Femur (tissue), 1 donor: Measurements from ENCODE around the gene R3HDM1.
"Not testable (repeated sequence)": the region's sequence is repeated elsewhere in the genome, so short reads cannot be mapped to it uniquely, and the experiment has no call there.

Source experiments
- DNase-seq: peaks from one replicate; pipeline ENCODE4 v3.0.0-alpha.2; 2017

The R3HDM1 gene

GRCh38 chr2:135581282-135581681 is 50.0 kb downstream of the R3HDM1 start:
- no peak for DNase-seq

GRCh38 chr2:135582383-135582782 is 51.1 kb downstream of the R3HDM1 start:
- DNase-seq = no peak

DNA sequence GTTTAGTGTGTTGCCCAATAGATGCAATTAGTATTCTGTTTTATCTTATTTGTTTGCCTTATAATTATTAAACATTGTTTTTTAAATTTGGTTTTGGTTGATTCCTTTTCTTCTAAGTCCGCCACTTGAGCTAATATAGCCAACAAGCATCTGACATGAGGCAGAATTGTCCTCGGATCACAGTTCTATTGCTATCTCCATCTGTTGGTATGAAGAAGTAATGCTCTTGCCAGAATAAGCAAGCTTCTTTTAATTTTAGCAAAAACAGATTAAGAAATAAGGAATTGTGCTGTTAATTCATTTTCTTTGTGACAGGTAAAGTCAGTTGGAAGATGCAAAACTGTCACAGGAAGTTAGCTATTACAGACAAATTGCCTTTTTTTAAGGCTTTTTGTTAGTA is 54.3 kb downstream of the R3HDM1 start:
- DNase-seq = no peak

- no peak for DNase-seq
Observed at GRCh38 chr2:135586148-135586547, 54.9 kb downstream of the R3HDM1 start.

DNA sequence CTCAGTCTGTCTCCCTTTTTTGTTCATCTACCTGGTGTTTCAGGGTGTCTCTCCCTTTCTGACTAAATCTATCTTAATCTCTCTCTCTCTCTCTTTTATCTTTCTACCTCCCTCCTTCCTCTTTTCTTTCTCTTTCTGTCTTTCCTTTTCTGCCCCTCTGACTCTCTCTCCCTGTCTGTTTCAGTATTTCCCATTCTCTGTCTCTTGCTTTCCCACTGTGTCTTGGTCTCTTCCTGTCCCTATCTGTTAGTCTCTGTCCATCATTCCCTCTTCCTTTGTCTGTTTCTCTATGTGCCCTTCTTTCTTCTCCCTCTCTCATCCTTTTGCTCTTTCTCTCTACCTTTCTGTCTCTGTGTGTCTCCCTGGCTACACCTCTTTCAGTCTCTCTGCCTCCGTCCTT is 56.7 kb downstream of the R3HDM1 start:
- no peak for DNase-seq

GRCh38 chr2:135590619-135591260 is 59.5 kb downstream of the R3HDM1 start:
- no peak for DNase-seq

GRCh38 chr2:135600915-135601314 is 69.6 kb downstream of the R3HDM1 start:
- DNase-seq = no peak

DNA sequence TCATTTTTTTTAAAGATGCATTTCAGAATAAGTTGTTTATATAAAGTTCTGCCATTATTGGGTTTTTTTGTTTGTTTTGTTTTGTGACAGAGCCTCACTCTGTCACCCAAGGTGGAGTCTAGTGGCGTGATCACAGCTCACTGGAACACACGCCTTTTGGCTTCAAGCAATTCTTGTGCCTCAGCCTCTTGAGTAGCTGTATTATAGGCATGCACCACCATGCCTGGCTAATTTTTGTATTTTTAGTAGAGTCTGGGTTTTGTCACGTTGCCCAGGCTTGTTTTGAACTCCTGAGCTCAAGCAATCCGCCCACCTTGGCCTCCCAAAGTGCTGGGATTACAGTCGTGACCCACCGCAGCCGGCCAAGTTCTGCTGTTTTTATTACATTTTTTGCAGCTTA is 72.3 kb downstream of the R3HDM1 start:
- no peak for DNase-seq

GRCh38 chr2:135607561-135607960 is 76.3 kb downstream of the R3HDM1 start:
- DNase-seq = no peak

DNA sequence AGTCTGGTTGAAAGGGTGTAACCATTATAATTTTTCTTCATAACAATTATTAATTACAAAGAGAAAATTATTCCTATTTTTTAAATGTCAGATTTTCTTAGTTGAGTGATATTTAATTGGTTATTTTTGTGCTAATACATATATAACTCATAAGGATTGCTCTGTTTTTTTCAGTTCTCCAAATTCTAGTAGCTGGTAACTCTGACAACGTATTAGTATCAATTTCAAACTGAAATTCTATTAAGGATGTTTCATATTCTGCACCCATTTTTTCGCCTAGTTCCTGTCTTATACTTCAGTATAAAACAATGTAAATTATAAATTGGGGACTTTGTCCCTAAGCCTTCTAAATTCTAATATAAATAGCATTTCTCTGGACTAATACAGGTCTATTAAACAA is 81.0 kb downstream of the R3HDM1 start:
- no peak for DNase-seq

- no peak for DNase-seq
Observed at GRCh38 chr2:135615404-135615803, 84.1 kb downstream of the R3HDM1 start.

- DNase-seq = no peak
Observed at GRCh38 chr2:135617501-135618015, 86.3 kb downstream of the R3HDM1 start.

DNA sequence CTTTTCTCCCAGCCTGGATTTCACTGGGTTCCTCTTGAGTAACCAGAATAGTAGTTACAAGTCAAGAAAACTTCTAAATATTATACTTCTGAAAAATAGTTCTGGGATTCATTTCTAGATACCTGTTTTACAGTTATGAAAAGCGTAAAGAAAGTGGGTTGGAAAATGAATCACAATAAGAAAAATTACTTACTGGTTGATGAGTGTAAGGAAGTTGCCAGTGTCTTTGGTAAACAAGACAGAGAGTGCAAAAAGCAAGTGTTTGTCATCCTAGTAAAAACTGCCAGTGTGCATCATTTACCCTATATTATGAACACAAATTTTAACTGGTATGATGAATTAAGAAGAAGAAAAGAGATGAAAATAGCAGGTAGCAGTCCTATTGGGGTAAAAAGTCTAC is 88.9 kb downstream of the R3HDM1 start:
- DNase-seq = no peak

DNA sequence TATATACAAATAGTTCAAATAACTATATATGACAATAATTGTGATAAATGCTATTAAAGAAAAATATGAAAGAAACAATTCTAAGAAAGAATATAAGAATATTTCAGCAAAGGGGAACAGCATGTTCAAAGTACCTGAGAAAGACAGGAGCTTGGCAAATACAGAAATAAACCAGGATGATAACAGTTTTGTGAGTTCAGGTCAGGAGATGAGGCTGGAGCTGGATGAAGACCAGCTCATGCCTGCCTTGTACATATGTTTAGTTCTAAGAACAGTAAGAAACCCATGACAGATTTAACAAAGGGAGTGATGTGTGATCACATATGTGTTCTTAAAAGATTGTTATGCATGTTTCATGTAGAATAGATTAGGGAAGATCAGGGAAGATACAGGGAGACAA is 98.2 kb downstream of the R3HDM1 start:
- DNase-seq = no peak

GRCh38 chr2:135630034-135630433 is 98.8 kb downstream of the R3HDM1 start:
- not testable (repeated sequence) for DNase-seq

GRCh38 chr2:135630488-135630887 is 99.2 kb downstream of the R3HDM1 start:
- DNase-seq = no peak

GRCh38 chr2:135633582-135633981 is 102.3 kb downstream of the R3HDM1 start:
- DNase-seq = no peak

GRCh38 chr2:135635212-135635835 is 104.0 kb downstream of the R3HDM1 start:
- DNase-seq = no peak

- no peak for DNase-seq
Observed at GRCh38 chr2:135636982-135637381, 105.7 kb downstream of the R3HDM1 start.

DNA sequence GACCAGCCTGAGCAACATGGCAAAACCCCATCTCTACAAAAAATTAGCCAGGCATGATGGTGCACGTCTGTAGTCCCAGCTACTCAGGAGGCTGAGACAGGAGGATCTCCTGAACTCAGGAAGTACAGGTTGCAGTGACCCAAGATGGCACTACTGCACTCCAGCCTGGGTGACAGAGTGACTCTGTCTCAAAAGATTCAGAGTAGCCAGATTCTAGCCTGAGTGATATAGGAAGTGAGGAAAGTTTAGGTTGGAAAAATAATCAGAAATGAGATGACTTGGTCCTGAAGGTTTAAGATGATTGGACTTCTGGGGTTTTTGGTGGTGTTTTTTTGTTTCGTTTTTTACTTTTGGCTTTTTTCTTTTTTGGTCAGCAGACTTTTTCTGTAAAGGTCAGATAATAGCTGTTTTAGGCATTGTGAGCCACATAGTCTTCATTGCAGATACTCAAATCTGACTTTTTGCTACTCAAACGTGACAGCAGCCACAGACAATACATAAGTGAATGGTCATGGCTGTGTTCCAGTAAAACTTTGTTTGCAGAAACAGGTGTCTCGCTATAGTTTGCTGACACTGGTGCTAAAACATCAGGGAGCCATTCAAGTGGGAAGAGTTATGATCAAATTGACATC is 106.3 kb downstream of the R3HDM1 start:
- no peak for DNase-seq

GRCh38 chr2:135638825-135639224 is 107.5 kb downstream of the R3HDM1 start:
- no peak for DNase-seq

GRCh38 chr2:135641156-135642068 is 110.1 kb downstream of the R3HDM1 start:
- no peak for DNase-seq
